VCaP (cell line): ENCODE data around the gene CFAP53.

Source experiments
- H3K27ac ChIP-seq: fragments of 450-650 bp; 2 replicates; pipeline ENCODE4 v1.5.1; 2017
- TF ChIP-seq, protein P1 (sequence below): fragments of 450-650 bp; conservative IDR thresholded peaks from 2 replicates; pipeline ENCODE4 v1.5.1; 2017; ENCODE audit warnings: mild to moderate bottlenecking, moderate library complexity

Gene CFAP53

DNA sequence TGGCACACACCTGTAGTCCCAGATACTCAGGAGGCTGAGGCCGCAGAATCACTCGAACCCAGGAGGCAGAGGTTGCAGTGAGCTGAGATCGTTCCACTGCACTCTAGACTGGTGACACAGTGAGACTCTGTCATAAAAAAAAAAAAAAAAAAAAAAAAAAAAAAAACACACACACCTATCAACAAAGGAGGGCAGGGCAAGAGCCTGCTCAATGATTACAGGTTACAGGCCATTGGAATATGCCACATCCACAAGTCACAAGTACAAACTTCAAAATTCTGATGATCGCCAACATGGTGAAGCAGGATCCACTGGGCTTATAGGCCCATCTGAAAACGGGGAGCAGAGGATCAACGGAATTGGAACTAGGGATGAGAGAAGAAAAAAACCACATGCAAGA, 77.6 kb downstream of the CFAP53 start:
- H3K27ac ChIP-seq, result no peak overlapping the region
- TF ChIP-seq, protein P1, sequence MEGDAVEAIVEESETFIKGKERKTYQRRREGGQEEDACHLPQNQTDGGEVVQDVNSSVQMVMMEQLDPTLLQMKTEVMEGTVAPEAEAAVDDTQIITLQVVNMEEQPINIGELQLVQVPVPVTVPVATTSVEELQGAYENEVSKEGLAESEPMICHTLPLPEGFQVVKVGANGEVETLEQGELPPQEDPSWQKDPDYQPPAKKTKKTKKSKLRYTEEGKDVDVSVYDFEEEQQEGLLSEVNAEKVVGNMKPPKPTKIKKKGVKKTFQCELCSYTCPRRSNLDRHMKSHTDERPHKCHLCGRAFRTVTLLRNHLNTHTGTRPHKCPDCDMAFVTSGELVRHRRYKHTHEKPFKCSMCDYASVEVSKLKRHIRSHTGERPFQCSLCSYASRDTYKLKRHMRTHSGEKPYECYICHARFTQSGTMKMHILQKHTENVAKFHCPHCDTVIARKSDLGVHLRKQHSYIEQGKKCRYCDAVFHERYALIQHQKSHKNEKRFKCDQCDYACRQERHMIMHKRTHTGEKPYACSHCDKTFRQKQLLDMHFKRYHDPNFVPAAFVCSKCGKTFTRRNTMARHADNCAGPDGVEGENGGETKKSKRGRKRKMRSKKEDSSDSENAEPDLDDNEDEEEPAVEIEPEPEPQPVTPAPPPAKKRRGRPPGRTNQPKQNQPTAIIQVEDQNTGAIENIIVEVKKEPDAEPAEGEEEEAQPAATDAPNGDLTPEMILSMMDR, result no peak

DNA sequence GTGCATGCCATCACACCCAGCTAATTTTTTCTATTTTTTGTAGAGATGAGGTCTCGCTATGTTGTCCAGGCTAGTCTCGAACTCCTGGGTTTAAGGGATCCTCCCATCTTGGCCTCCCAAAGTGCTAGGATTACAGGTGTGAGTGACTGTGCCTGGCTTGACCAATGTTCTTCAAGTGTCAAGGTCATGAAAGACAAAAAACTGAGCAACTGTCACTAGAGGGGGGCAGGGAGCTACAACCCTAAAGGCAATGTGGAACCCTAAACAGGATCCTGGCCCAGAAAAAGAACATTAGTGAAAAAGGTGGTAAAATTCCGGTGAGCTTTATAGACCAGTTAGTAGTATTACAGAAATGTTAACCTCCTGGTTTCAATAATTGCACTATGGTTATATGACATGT, 78.6 kb downstream of the CFAP53 start:
- H3K27ac ChIP-seq, result no peak overlapping the region
- TF ChIP-seq, protein P1, result no peak

DNA sequence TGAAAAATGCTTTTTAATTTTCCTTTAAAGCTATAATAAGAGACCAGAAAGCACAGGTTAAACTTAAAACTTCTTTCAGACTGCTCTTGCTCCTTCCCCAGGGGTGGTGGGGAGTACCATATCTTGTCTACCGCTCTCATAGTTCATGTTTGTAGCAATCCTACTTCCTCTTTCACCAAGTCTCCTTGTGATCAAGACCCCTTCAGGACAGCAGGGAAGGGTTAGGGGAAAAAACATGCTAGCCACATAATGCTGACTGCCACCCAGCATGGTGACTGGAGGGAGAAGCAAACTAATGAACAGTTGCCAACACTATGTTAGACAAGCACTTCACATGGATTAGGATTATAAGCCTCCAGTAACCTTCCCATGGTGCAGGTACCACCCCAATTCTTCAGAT, 79.9 kb downstream of the CFAP53 start:
- no peak overlapping the region for H3K27ac ChIP-seq
- TF ChIP-seq, protein P1, result no peak

DNA sequence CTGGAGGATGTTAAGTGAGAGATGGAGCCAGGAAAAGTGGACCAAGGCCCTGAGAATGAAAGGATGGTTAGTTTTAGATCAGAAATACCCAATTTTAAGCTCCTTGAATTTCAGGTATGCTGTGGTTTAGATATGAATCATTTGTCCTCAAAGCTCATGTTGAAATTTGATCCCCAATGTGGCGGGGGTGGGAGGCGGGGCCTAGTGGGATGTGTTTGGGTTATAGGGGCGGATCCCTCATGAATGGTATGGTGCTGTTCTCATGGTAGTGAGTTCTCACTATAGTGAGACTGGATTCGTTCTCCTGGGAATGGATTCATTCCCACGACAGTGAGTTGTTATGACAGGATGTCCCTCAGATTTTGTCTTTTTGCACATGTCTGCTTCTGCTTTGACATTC, 82.7 kb downstream of the CFAP53 start:
- TF ChIP-seq, protein P1, result no peak
- H3K27ac ChIP-seq, result no peak overlapping the region

DNA sequence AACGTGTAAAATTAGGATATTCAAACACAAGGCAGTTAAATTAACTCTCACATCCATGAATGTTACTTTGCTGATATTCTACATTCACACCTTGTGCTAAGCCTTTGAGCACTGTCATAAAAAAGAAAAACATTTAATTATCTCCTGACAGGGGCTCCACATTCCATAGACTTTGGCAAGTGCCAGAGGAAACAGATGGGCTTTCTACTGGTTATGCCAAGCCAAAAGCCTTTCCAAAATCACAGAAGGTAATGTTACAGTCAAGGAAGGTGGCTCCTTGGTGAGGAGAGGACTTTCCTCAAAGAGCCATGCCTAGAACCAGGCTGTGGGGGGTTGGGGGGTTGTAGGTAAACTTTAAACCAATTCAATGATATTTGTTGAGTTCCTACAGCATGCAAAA, 83.8 kb downstream of the CFAP53 start:
- TF ChIP-seq, protein P1, result no peak

DNA sequence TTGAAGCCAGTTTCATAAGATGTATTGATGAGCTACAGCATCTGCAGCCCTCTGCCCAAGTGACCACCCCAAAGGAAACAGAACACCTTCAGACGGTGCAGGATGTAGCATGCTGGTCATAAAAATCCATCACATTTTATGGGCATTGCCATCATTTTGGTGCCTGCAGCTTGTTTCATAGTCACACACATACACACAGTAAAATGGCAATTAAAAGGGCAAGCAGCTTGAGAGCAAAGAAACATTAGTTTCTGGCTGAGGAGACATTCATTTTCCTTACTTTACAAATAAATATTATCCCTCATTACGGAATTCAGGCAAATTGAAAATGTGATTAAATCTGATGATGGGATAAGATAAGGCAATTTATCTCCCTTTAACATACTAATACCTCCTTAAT, 84.7 kb downstream of the CFAP53 start:
- no peak overlapping the region for H3K27ac ChIP-seq
- TF ChIP-seq, protein P1, result no peak

More for the DNA sequence above, 83.8 kb downstream of the CFAP53 start:
- no peak overlapping the region for H3K27ac ChIP-seq

DNA sequence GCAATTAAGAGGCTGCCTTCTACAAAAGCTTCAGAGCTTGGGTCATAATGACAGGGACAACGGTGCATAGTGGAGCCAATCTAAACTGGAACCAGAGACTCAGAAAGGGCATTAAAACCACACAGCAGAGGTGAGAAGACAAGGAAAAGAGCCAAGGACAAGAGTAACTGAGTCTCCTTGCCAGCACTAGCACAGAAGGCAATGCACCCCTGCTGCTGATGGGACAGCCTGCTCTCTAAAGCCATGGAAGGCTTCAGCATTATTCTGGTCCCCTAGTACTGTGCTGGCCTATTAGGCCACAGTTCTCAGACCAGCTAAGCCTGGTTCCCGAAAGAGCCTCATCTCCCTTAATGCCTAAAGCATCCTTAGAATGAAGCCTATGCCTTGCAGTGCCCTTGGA, 86.8 kb downstream of the CFAP53 start:
- TF ChIP-seq, protein P1, result no peak
- H3K27ac ChIP-seq, result no peak overlapping the region
